HEK293 (cell line): ENCODE measurements around the gene BIN1.

Experiments used
- GLIS2 ChIP-seq: fragments of 450-650 bp; formaldehyde crosslinking; IDR thresholded peaks from 2 replicates; pipeline ENCODE4 v1.5.1; 2016; ENCODE audit warnings: missing biosample characterization, missing genetic modification characterization
- ZBTB1 ChIP-seq: fragments of 450-650 bp; formaldehyde crosslinking; IDR thresholded peaks from 2 replicates; pipeline ENCODE4 v1.5.1; 2016; ENCODE audit warnings: missing biosample characterization, missing genetic modification characterization
- ZFHX2 ChIP-seq: fragments of 450-650 bp; formaldehyde crosslinking; conservative IDR thresholded peaks from 2 replicates; pipeline ENCODE4 v1.5.1; 2016; ENCODE audit warnings: missing biosample characterization, missing genetic modification characterization
- ZFP3 ChIP-seq: fragments of 450-650 bp; formaldehyde crosslinking; IDR thresholded peaks from 2 replicates; pipeline ENCODE4 v1.5.1; 2016; ENCODE audit warnings: low read depth, missing biosample characterization, missing genetic modification characterization
- ZNF169 ChIP-seq: fragments of 450-650 bp; formaldehyde crosslinking; IDR thresholded peaks from 2 replicates; pipeline ENCODE4 v1.5.1; 2016; ENCODE audit warnings: missing biosample characterization, missing genetic modification characterization
- ZNF449 ChIP-seq: fragments of 450-650 bp; formaldehyde crosslinking; IDR thresholded peaks from 2 replicates; pipeline ENCODE4 v1.5.1; 2017; ENCODE audit warnings: missing biosample characterization, mild to moderate bottlenecking, missing genetic modification characterization, moderate library complexity
- ZNF747 ChIP-seq: fragments of 450-650 bp; formaldehyde crosslinking; IDR thresholded peaks from 2 replicates; pipeline ENCODE4 v1.5.1; 2016; ENCODE audit warnings: missing biosample characterization, missing genetic modification characterization
- TF ChIP-seq, protein P1 (sequence below): fragments of 450-650 bp; formaldehyde crosslinking; IDR thresholded peaks from 2 replicates; pipeline ENCODE4 v1.5.1; 2016; ENCODE audit warnings: missing biosample characterization, missing genetic modification characterization
- TF ChIP-seq, protein P2 (sequence below): fragments of 450-650 bp; formaldehyde crosslinking; IDR thresholded peaks from 2 replicates; pipeline ENCODE4 v1.5.1; 2016; ENCODE audit warnings: missing biosample characterization, missing genetic modification characterization

DNA sequence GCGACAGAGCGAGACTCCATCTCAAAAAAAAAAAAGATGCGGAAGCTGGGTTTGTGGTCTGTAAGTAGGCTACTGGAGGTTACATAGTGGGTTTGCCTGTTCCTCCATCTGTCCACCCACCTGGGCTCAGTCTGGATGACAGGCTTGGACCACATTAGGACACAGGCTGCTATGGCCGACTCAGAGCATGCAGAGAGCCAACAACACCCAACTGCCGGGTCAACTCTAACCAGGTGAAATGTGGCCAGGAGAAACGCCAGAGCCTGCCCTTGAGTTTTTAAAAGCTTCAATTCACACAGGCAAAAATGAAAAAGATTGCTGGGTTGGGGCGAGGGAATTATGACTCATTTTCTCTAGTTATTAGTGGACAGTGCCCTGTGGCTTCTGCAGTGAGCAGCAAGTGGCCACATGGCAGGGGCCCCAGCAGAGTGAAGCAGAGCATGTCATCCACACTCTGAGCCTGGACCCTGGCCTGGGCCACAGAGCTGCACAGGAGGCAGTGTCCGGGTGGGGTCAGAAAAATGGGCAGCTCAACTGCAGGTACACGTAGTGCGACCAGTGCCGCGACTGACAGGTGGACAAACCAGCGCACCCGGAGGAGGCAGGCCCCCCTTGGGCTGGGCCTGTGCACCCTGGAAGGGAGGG lies 67.4 kb downstream of the BIN1 start:
- TF ChIP-seq ZFHX2: no peak
- no peak for TF ChIP-seq ZNF449 (tag by site-specific recombination)
- TF ChIP-seq ZNF169 (tag by site-specific recombination): no peak
- TF ChIP-seq, protein P1, sequence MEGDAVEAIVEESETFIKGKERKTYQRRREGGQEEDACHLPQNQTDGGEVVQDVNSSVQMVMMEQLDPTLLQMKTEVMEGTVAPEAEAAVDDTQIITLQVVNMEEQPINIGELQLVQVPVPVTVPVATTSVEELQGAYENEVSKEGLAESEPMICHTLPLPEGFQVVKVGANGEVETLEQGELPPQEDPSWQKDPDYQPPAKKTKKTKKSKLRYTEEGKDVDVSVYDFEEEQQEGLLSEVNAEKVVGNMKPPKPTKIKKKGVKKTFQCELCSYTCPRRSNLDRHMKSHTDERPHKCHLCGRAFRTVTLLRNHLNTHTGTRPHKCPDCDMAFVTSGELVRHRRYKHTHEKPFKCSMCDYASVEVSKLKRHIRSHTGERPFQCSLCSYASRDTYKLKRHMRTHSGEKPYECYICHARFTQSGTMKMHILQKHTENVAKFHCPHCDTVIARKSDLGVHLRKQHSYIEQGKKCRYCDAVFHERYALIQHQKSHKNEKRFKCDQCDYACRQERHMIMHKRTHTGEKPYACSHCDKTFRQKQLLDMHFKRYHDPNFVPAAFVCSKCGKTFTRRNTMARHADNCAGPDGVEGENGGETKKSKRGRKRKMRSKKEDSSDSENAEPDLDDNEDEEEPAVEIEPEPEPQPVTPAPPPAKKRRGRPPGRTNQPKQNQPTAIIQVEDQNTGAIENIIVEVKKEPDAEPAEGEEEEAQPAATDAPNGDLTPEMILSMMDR (tag by site-specific recombination): no peak
- no peak for TF ChIP-seq GLIS2 (tag by site-specific recombination)
- TF ChIP-seq ZNF747 (tag by site-specific recombination): no peak
- no peak for TF ChIP-seq ZBTB1 (tag by site-specific recombination)
- no peak for TF ChIP-seq ZFP3 (tag by site-specific recombination)
- TF ChIP-seq, protein P2, sequence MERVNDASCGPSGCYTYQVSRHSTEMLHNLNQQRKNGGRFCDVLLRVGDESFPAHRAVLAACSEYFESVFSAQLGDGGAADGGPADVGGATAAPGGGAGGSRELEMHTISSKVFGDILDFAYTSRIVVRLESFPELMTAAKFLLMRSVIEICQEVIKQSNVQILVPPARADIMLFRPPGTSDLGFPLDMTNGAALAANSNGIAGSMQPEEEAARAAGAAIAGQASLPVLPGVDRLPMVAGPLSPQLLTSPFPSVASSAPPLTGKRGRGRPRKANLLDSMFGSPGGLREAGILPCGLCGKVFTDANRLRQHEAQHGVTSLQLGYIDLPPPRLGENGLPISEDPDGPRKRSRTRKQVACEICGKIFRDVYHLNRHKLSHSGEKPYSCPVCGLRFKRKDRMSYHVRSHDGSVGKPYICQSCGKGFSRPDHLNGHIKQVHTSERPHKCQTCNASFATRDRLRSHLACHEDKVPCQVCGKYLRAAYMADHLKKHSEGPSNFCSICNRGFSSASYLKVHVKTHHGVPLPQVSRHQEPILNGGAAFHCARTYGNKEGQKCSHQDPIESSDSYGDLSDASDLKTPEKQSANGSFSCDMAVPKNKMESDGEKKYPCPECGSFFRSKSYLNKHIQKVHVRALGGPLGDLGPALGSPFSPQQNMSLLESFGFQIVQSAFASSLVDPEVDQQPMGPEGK (tag by site-specific recombination): no peak
